ENCODE data around the gene TBC1D16.

TBC1D16 gene

DNA sequence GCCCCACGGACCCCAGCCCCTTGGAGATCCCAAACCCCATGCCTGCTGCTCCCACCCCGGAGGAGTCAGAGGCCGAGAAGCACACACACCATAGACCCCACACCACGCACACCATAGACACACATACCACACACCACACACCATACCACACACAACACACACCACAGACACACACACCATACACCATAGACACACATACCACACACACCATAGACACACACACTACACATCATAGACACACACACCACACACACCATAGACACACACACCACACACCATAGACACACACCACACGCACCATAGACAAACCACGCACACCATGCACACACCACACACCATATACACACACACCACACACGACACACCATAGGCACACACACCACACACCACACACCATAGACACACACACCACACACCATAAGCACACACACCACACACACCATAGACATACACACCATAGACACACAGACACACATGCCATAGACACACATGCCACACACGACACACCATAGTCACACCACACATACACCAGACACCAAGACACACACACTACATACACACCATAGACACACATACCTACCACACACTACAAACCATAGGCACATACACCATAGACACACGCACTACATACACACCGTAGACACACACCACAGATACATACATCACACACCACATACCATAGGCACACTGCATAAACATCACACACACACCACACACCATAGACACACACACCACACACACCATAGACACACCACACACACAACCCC is 11.3 kb downstream of the TBC1D16 start:
- no peak for DNase-seq

- DNase-seq, result peak; percentile 63 to 83
These were observed 12.0 kb downstream of the TBC1D16 start for GRCh38 chr17:80023481-80024205.

GRCh38 chr17:80021600-80021999 is 14.1 kb downstream of the TBC1D16 start:
- DNase-seq, result no peak

GRCh38 chr17:80018917-80019651 is 16.6 kb downstream of the TBC1D16 start:
- DNase-seq, result no peak

DNA sequence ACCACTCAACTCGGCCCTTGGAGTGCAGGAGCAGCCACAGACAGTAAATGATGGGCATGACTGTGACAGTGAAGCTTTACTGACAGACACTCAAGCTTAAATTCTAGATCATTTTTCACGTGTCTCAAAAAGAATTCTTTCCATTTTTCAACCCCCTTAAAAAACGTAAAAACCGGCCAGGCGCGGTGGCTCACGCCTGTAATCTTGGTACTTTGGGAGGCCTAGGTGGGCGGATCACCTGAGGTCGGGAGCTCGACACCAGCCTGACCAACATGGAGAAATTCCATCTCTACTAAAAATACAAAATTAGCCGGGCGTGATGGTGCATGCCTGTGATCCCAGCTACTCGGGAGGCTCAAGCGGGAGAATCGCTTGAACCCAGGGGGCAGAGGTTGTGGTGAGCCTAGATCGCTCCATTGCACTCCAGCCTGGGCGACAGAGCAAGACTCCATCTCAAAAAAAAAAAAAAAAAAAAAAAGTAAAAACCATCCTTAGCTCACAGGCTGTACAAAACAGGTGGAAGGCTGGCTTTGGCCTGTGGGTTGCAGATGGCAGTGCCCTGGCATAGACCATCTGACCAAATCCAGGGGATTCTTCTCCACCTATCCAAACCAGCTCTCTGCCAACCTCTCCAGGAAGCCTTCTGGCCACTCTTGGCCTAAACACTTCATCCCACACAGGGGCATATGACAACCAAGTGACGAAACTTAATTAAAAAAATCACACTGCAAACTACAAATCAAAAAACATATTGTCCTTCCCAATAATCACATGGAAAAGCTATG is 18.3 kb downstream of the TBC1D16 start:
- DNase-seq, result no peak

DNA sequence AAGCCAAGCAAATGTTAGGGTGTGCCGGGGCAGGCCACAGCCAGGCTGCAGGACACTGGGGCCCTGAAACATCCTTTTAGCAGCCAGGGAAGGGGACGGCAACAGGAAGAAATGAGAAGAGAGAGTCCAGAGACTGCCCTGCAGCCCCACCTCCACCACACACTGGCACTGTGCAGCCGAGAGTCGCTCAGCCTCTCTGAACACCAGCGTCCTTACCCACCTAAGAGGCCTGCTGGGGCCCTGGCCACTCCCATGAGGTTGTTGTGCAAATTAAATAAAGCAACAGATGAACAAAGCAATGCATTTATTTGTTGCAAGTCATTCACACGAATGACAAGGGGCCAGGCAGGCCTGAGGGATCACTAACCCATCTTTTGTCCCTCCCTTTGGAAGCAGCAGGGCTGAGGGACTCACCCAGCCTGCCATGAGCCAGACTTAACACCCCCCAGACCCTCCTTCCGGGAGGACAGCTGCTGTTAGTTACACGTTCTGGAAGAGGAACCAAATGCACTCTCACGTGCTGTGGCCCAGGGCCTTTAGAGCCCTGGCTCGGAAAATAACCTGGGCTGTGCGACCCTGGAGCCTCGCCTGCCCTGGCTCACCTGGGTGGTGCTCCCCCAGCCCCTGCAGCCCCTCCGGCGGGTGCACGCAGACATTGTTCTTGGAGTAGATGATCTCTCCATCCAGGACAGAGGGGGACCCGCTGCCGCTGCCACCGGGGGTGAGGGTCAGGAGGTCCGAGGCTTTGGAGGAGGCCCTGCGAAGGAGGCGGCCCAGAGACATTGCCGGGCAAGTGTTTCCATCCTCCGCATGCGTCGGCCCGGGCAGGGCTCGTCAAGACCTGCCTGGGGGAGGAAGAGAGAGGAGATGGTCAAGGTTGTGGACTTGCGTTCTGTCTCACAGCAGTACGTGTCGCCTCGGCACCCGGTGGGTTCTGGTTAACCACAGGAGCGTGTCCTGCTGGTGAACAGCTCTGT is 22.6 kb downstream of the TBC1D16 start:
- no peak for DNase-seq

GRCh38 chr17:80011989-80012555 is 23.6 kb downstream of the TBC1D16 start:
- no peak for DNase-seq

GRCh38 chr17:80010283-80010858 is 25.3 kb downstream of the TBC1D16 start:
- DNase-seq, result no peak

GRCh38 chr17:80009391-80010282 is 26.0 kb downstream of the TBC1D16 start:
- DNase-seq, result no peak

DNA sequence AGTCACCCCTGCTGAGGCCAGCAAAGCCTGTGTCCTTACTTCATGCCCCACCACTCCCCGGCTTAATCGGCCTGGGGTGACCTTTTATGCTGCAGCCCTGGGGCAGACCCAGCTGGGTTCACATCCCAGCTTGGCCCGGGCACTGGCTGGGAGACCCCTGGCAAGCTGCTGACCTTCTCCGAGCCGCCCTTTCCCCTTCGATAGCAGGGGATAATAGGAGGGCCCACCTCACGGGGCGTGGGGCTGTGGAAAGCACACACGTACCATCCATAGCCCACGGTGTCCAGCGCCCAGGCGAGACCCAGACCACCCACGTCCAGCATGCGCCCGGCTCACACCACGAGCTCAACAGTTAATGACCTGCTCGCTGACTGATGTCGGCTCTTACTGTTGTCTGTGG is 26.8 kb downstream of the TBC1D16 start:
- DNase-seq, result no peak

- peak; percentile 25 to 91 for DNase-seq
These were observed 27.3 kb downstream of the TBC1D16 start for GRCh38 chr17:80008383-80008840.

DNA sequence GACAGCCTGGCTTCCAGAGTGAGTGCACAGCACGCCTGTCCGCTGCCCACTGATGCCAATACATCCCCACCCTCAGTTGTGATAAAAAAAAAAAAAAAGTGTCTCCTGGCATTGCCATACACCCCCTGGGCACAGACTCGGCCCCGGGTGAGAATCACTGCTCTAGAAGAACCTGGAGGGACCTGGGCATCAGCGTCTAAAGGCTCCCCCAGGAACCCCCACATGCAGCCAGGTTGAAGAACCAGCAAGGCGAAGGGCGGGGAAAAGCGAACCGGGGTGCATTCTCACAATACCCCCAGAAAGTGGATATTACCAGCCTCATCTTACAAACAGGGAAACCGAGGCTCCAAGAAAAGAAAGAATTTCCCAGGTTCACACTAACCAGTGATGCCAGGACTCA is 27.7 kb downstream of the TBC1D16 start:
- no peak for DNase-seq

DNA sequence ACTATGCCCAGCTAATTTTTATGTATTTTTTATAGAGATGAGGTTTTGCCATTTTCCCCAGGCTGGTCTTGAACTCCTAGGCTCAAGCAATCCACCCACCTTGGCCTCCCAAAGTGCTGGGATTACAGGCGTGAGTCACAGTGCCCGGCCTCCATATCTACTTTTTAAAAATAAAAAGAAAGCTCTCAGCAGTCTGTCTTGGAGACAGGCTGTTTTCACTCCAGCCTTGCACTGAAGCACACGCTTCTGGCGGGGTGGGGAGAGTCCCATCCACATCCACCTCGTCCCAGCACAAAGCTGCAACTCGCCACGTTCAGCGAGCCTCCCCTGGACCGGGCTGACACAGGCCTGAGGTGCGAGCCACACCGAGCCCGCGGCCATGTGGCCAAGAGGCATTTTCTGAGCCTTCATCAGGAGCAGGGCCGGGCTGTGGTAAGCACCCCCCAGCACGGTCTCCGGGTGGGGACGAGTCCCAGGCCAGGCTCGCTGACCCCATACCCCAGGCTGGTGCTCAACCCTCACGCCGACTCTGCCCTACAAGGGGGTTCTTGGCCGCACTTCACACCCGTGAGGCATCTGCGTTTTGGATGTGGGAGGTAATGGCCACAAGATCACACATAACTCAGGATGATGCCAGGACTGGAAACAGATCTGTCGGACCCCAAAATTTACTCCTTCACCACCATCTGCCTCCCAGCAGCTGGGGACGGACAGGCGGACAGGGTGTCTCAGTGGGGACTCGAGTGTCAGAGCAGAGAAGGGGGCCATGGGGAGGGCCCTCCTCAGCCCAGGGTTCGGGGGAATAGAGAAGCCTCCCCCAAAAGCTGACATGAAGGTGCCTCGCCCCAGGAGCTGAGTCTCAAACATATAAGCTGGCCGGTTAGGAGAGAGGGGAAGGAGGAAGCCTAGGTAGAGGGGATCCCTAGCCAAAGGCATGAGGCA is 28.6 kb downstream of the TBC1D16 start:
- DNase-seq, result no peak

DNA sequence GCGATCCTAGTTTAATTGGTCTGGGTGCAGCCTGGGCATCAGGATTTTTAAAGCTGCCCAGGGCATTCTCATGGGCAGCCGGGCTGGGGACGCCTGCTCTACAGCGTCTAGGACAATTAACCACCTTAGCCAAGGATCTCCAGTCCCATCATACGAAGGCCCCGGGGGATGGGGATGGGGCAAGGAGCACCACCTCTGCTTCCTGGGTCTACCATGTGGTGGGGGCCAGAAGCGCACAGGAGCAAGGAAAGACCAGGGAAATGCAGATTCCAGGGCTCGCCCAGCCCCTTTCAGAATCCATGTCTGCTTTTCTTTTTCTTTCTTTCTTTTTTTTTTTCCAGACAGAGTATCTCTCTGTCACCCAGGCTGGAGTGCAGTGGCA is 29.3 kb downstream of the TBC1D16 start:
- DNase-seq, result no peak

- peak in 1 of 2 experiments; percentile 71 for DNase-seq
These were observed 30.0 kb downstream of the TBC1D16 start for GRCh38 chr17:80005360-80006338.

DNA sequence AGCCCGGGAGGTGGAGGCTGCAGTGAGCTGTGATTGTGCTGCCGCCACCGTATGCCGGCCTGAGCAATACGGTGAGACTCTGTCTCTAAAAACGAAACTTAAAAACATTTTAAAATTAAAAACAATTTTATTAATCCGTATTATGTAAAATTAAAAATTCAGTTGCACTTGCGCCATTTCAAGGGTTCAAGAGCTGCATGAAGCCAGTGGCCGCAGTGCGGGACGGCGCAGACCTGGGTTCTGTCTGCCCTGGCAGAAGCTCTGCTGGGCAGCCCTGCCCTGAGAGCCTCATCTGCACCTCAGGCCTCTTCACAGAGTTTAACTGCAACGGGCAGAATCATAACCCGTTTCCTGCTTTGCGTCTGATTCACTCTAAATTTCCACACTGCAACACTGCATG is 31.7 kb downstream of the TBC1D16 start:
- no peak for DNase-seq

All from NCI-H526 (cell line).